KMS-11 (cell line): Measurements from ENCODE around the gene OTOR.

Source experiments
- H2AFZ ChIP-seq: fragments of 200-600 bp; sonication (generic); 2 replicates; pipeline ENCODE4 v1.6.1; 2016; ENCODE audit warnings: antibody characterized with exemption, mixed run types, low read depth
- H3K27ac ChIP-seq: fragments of 200-600 bp; sonication (generic); 2 replicates; pipeline ENCODE4 v1.6.1; 2016; ENCODE audit warnings: mild to moderate bottlenecking, mixed run types
- H3K27me3 ChIP-seq: fragments of 200-600 bp; sonication (generic); 2 replicates; pipeline ENCODE4 v1.6.1; 2017; ENCODE audit warnings: mild to moderate bottlenecking, low read depth, mixed run types, moderate library complexity; ENCODE audit not compliant: insufficient read depth
- H3K36me3 ChIP-seq: fragments of 200-600 bp; sonication (generic); 2 replicates; pipeline ENCODE4 v1.6.1; 2017; ENCODE audit warnings: mild to moderate bottlenecking, mixed run types; ENCODE audit not compliant: insufficient read depth
- H3K4me1 ChIP-seq: fragments of 200-600 bp; sonication (generic); 2 replicates; pipeline ENCODE4 v1.6.1; 2016; ENCODE audit warnings: mild to moderate bottlenecking, low read depth, mixed run types; ENCODE audit not compliant: poor library complexity, severe bottlenecking
- H3K4me2 ChIP-seq: fragments of 200-600 bp; sonication (generic); 2 replicates; pipeline ENCODE4 v1.7.0; 2016; ENCODE audit warnings: mild to moderate bottlenecking, mixed run types
- H3K4me3 ChIP-seq: fragments of 200-600 bp; sonication (generic); IDR thresholded peaks from 2 replicates; pipeline ENCODE4 v1.6.1; 2017; ENCODE audit warnings: low read depth, low read length, mixed read lengths; ENCODE audit not compliant: insufficient read depth
- H3K79me2 ChIP-seq: fragments of 200-600 bp; sonication (generic); 2 replicates; pipeline ENCODE4 v1.6.1; 2016; ENCODE audit warnings: low read depth, mixed run types; ENCODE audit not compliant: insufficient read depth
- H3K9ac ChIP-seq: fragments of 200-600 bp; sonication (generic); 2 replicates; pipeline ENCODE4 v1.6.1; 2016; ENCODE audit warnings: mild to moderate bottlenecking, mixed run types
- H4K20me1 ChIP-seq: fragments of 200-600 bp; sonication (generic); 2 replicates; pipeline ENCODE4 v1.6.1; 2016; ENCODE audit warnings: mild to moderate bottlenecking, mixed run types; ENCODE audit not compliant: insufficient read depth
- TF ChIP-seq, protein P1 (sequence below): fragments of 200-600 bp; sonication (generic); conservative IDR thresholded peaks from 2 replicates; pipeline ENCODE4 v1.6.1; 2017; ENCODE audit warnings: low read depth, mild to moderate bottlenecking, antibody characterized with exemption, low read length, moderate library complexity, mixed read lengths

OTOR gene

DNA sequence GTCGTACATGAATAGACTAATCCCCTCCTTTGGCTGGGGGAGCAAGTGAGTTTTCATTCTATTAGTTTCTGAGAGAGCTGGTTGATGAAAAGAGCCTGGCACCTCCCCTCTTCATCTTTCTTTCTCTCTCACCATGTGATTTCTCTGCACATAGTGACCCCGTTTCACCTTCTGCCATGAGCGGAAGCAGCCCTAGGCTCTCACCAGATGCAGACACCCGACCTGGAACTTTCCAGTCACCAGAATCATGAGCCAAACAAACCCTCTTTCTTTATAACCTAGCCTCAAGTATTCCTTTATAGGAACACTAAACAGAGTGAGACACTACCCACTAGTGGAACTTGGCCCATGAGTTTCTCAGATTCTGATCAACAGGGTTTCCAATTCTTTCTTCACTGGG, 16.4 kb downstream of the OTOR start:
- H3K4me2 ChIP-seq: 0 out of 2 replicates have a peak overlapping the region, but pooled peaks have one; percentile 36
- TF ChIP-seq, protein P1, sequence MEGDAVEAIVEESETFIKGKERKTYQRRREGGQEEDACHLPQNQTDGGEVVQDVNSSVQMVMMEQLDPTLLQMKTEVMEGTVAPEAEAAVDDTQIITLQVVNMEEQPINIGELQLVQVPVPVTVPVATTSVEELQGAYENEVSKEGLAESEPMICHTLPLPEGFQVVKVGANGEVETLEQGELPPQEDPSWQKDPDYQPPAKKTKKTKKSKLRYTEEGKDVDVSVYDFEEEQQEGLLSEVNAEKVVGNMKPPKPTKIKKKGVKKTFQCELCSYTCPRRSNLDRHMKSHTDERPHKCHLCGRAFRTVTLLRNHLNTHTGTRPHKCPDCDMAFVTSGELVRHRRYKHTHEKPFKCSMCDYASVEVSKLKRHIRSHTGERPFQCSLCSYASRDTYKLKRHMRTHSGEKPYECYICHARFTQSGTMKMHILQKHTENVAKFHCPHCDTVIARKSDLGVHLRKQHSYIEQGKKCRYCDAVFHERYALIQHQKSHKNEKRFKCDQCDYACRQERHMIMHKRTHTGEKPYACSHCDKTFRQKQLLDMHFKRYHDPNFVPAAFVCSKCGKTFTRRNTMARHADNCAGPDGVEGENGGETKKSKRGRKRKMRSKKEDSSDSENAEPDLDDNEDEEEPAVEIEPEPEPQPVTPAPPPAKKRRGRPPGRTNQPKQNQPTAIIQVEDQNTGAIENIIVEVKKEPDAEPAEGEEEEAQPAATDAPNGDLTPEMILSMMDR: no peak
- no peaks in the 10 kb centered on the region for H3K27me3 ChIP-seq
- H4K20me1 ChIP-seq: no peaks in the 10 kb centered on the region
- no peak overlapping the region for H3K9ac ChIP-seq
- no peaks in the 10 kb centered on the region for H3K36me3 ChIP-seq
- H3K4me1 ChIP-seq: peaks cover 22% of the 10 kb centered on the region
- H3K79me2 ChIP-seq: no peaks in the 10 kb centered on the region
- H2AFZ ChIP-seq: peak overlapping the region; percentile 6; the same call in 1 of the 2 replicates
- H3K27ac ChIP-seq: peak overlapping the region; percentile 43; the same call in 1 of the 2 replicates
- H3K4me3 ChIP-seq: no peak overlapping the region

DNA sequence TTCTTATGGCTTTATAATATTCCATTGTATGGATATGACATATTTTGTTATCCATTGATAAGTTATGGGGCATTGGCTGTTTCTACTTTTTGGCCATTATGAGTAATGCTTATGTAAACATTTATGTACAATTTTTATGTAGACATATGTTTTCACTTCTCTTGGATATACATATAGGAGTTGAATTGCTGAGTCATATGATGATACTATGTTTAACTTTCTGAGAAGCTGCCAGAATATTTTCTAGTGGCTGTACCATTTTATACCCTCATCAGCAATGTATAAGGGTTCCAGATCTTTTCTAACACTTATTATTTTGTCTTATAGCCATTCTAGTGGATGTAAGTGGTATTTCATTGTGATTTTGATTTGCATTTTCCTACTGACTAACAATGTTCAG, 23.1 kb downstream of the OTOR start:
- Histone ChIP-seq H3K9ac (no peak overlapping the region), H3K4me3 (no peak overlapping the region), H3K4me2 (no peak overlapping the region), H3K4me1 (no peaks in the 10 kb centered on the region), H3K27me3 (no peaks in the 10 kb centered on the region), H3K36me3 (no peaks in the 10 kb centered on the region), H3K79me2 (no peaks in the 10 kb centered on the region), H2AFZ (no peak overlapping the region), H4K20me1 (no peaks in the 10 kb centered on the region), H3K27ac (no peak overlapping the region)
- TF ChIP-seq, protein P1: no peak

DNA sequence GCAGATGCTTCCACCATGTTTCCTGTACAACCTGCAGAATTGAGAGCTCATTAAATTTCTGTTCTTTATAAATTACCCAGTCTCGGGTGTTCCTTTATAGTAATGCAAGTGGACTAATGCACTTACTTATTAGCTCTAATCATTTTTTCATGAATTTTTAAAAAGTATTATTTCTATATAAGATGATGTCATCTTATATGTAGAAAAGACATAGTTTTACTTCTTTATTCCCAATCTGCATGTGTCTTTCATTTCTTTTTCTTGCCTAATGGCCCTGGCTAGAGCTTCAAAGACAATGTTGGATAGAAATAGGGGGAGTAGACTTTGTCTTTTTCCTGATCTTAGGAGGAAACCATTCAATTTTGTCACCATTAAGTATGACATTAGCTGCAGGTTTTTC, 27.8 kb downstream of the OTOR start:
- TF ChIP-seq, protein P1: no peak
- Histone ChIP-seq H2AFZ (no peak overlapping the region), H3K79me2 (no peaks in the 10 kb centered on the region), H3K9ac (no peak overlapping the region), H3K36me3 (no peaks in the 10 kb centered on the region), H3K4me3 (no peak overlapping the region), H4K20me1 (no peaks in the 10 kb centered on the region), H3K4me2 (no peak overlapping the region), H3K27me3 (no peaks in the 10 kb centered on the region), H3K4me1 (no peaks in the 10 kb centered on the region), H3K27ac (no peak overlapping the region)

DNA sequence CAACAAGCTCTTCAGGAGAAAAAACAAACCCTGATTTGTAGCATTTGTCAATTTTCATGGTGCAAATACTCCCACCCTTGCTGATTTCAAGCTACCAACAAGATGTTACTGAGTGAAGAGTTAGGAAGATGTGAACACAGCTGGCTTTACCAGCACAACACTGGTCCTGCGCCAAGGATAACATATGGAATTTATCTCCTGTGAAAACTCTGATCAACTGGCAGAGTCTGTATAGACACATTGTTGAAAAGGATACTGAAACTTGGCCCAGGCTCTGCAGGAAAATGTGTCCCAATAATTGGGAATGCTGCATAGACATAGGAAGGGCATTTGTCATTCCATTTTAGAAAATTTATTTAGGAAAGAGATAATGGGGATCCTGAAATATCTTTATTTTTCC, 29.0 kb downstream of the OTOR start:
- no peak overlapping the region for H3K4me2 ChIP-seq
- H3K27me3 ChIP-seq: no peaks in the 10 kb centered on the region
- H3K36me3 ChIP-seq: no peaks in the 10 kb centered on the region
- H3K4me3 ChIP-seq: no peak overlapping the region
- TF ChIP-seq, protein P1: no peak
- H3K79me2 ChIP-seq: no peaks in the 10 kb centered on the region
- no peaks in the 10 kb centered on the region for H4K20me1 ChIP-seq
- H3K4me1 ChIP-seq: no peaks in the 10 kb centered on the region
- no peak overlapping the region for H3K27ac ChIP-seq
- H3K9ac ChIP-seq: no peak overlapping the region
- H2AFZ ChIP-seq: no peak overlapping the region
